HepG2 (cell line): ENCODE measurements around the gene NPBWR2. TPM values are rescaled to one million over a fixed set of nuclear protein-coding genes. Genes with fewer than 3 reads are reported as not detected.

Experiments used
- ATF6 ChIP-seq: sonication (generic); formaldehyde crosslinking; conservative IDR thresholded peaks from 2 replicates; pipeline ENCODE4 v1.4.0; 2020; ENCODE audit warnings: missing genetic modification reagents
- CENPBD1 ChIP-seq: sonication (generic); formaldehyde crosslinking; IDR thresholded peaks from 2 replicates; pipeline ENCODE4 v1.8.0; 2022; ENCODE audit warnings: missing genetic modification reagents, low read depth, mild to moderate bottlenecking, borderline replicate concordance
- DMAP1 ChIP-seq: IDR thresholded peaks from 2 replicates; pipeline ENCODE4 v1.6.1; 2016
- DR1 ChIP-seq: sonication (generic); formaldehyde crosslinking; IDR thresholded peaks from 2 replicates; pipeline ENCODE4 v1.8.0; 2021; ENCODE audit warnings: mild to moderate bottlenecking, missing genetic modification reagents, inconsistent platforms
- GMEB1 ChIP-seq: sonication (generic); formaldehyde crosslinking; IDR thresholded peaks from 2 replicates; pipeline ENCODE4 v1.5.1; 2020; ENCODE audit warnings: missing genetic modification reagents, mild to moderate bottlenecking, borderline replicate concordance
- HHEX ChIP-seq: IDR thresholded peaks from 2 replicates; pipeline ENCODE4 v1.6.1; 2016; ENCODE audit warnings: control low read depth
- ISL2 ChIP-seq: sonication (generic); formaldehyde crosslinking; IDR thresholded peaks from 2 replicates; pipeline ENCODE4 v1.5.0; 2020; ENCODE audit warnings: missing genetic modification reagents
- MAZ ChIP-seq, 2 experiments: sonication (generic) in 1 of 2; formaldehyde crosslinking in 1 of 2; IDR thresholded peaks; 2 replicates each; pipeline versions ENCODE4 v1.5.0 to v1.6.1; 2012 to 2020; ENCODE audit warnings: low read depth in 2 of 2, mild to moderate bottlenecking in 2 of 2, borderline replicate concordance in 1 of 2, improper control_type of control experiment in 1 of 2, low read length in 1 of 2, missing genetic modification reagents in 1 of 2, moderate library complexity in 1 of 2
- PCBP2 ChIP-seq: fragments of 200-400 bp; formaldehyde crosslinking; optimal IDR thresholded peaks from 2 replicates; pipeline ENCODE3; 2018; ENCODE audit warnings: low read length, low read depth; ENCODE audit not compliant: poor library complexity, severe bottlenecking
- PHF5A ChIP-seq: IDR thresholded peaks from one replicate; pipeline ENCODE4 v1.6.1; 2018; ENCODE audit warnings: low read depth, missing genetic modification reagents; ENCODE audit not compliant: unreplicated experiment
- RARA ChIP-seq: IDR thresholded peaks from 2 replicates; pipeline ENCODE4 v1.6.1; 2016; ENCODE audit warnings: missing genetic modification reagents, missing compliant biosample characterization
- RXRB ChIP-seq: IDR thresholded peaks from 2 replicates; pipeline ENCODE4 v1.6.1; 2016; ENCODE audit warnings: borderline replicate concordance, missing genetic modification reagents, missing compliant biosample characterization
- SMYD3 ChIP-seq: sonication (generic); formaldehyde crosslinking; IDR thresholded peaks from 2 replicates; pipeline ENCODE4 v1.8.1; 2023; ENCODE audit warnings: mild to moderate bottlenecking, missing genetic modification reagents
- TERF1 ChIP-seq: sonication (generic); formaldehyde crosslinking; IDR thresholded peaks from 2 replicates; pipeline ENCODE4 v1.8.0; 2022; ENCODE audit warnings: mild to moderate bottlenecking, missing genetic modification reagents, moderate library complexity
- TOE1 ChIP-seq: sonication (generic); formaldehyde crosslinking; IDR thresholded peaks from 2 replicates; pipeline ENCODE4 v1.4.0; 2020; ENCODE audit warnings: mild to moderate bottlenecking, missing genetic modification reagents
- XRCC5 ChIP-seq: fragments of 200-400 bp; formaldehyde crosslinking; optimal IDR thresholded peaks from 2 replicates; pipeline ENCODE3; 2017; ENCODE audit warnings: mild to moderate bottlenecking, low read length
- ZBTB8A ChIP-seq: sonication (generic); formaldehyde crosslinking; IDR thresholded peaks from 2 replicates; pipeline ENCODE4 v1.4.0; 2020; ENCODE audit warnings: mild to moderate bottlenecking, low read depth, missing genetic modification reagents, borderline replicate concordance
- ZNF160 ChIP-seq: sonication (generic); formaldehyde crosslinking; IDR thresholded peaks from 2 replicates; pipeline ENCODE4 v1.8.0; 2022; ENCODE audit warnings: mild to moderate bottlenecking, inconsistent platforms, missing genetic modification reagents
- ZNF331 ChIP-seq: sonication (generic); formaldehyde crosslinking; IDR thresholded peaks from 2 replicates; pipeline ENCODE4 v1.4.0; 2020; ENCODE audit warnings: missing genetic modification reagents
- ZNF639 ChIP-seq: conservative IDR thresholded peaks from 2 replicates; pipeline ENCODE4 v1.6.1; 2018; ENCODE audit warnings: missing genetic modification reagents
- ZNF678 ChIP-seq: sonication (generic); formaldehyde crosslinking; IDR thresholded peaks from 2 replicates; pipeline ENCODE4 v1.4.0; 2020; ENCODE audit warnings: mild to moderate bottlenecking, missing genetic modification reagents
- ZSCAN9 ChIP-seq: IDR thresholded peaks from 2 replicates; pipeline ENCODE4 v1.6.1; 2016; ENCODE audit warnings: borderline replicate concordance
- polyA plus RNA-seq, 8 experiments: library from polyadenylated mRNA; depleted of rRNA in 3 of 8; stranded (reverse) in 7 of 8; unstranded in 1 of 8; fragments of >200 nt; fragmentation: Illumina TruSeq in 4 of 8; extraction: Trizol in 4 of 8; gene quantifications; 2 replicates each; pipeline versions ENCODE4 v1.2.1 to v1.2.3, GENCODE V29; 2011 to 2016; ENCODE audit warnings: low read depth in 4 of 8, missing spikeins in 1 of 8, mixed read lengths in 1 of 8; ENCODE audit not compliant: insufficient read depth in 1 of 8
- total RNA-seq, 5 experiments: library from RNA; depleted of rRNA; stranded (reverse); fragments of >200 nt; fragmentation: Illumina TruSeq; extraction: Trizol; gene quantifications; 2 replicates each; pipeline ENCODE4 v1.2.3, GENCODE V29; 2016; ENCODE audit warnings: low read depth in 1 of 5

The NPBWR2 gene
- total and polyA plus RNA-seq, 2 of the 13 experiments (the other 11 are each of a cell fraction or from before 2014, with no cell fraction given) = not detected

- no peak for TF ChIP-seq GMEB1 (CRISPR knock-in tag)
- no peak; the same call in 1 of the 2 replicates for TF ChIP-seq DR1 (CRISPR knock-in tag)
- peak; percentile 82 for TF ChIP-seq ZNF331 (CRISPR knock-in tag)
- TF ChIP-seq ZNF639 (CRISPR knock-in tag) = no peak
- TF ChIP-seq HHEX (CRISPR knock-in tag) = no peak
- TF ChIP-seq PHF5A = peak; percentile 10
- no peak for TF ChIP-seq ATF6
- TF ChIP-seq RXRB (CRISPR knock-in tag) = peak; percentile 61
- 0 out of 2 replicates have a peak, but pooled peaks have one; percentile 49 for TF ChIP-seq TOE1 (CRISPR knock-in tag)
- TF ChIP-seq ZSCAN9 (CRISPR knock-in tag) = peak; percentile 89
- peak; percentile 38 for TF ChIP-seq MAZ (IDR thresholded peaks at IDR 0.05; ENCODE audit: borderline replicate concordance, low read depth, low read length)
- no peak for TF ChIP-seq MAZ (CRISPR knock-in tag; IDR thresholded peaks at IDR 0.05; ENCODE audit: low read depth)
- no peak; the same call in 1 of the 2 replicates for TF ChIP-seq ISL2 (CRISPR knock-in tag)
- TF ChIP-seq ZBTB8A = no peak
- TF ChIP-seq PCBP2 = no peak
- TF ChIP-seq DMAP1 (CRISPR knock-in tag) = 0 out of 2 replicates have a peak, but pooled peaks have one; percentile 64
- TF ChIP-seq ZNF160 (CRISPR knock-in tag) = 0 out of 2 replicates have a peak, but pooled peaks have one; percentile 41
- no peak for TF ChIP-seq CENPBD1 (CRISPR knock-in tag)
- no peak; the same call in 1 of the 2 replicates for TF ChIP-seq ZNF678 (CRISPR knock-in tag)
- TF ChIP-seq XRCC5 = no peak
- TF ChIP-seq SMYD3 (CRISPR knock-in tag) = no peak
- TF ChIP-seq TERF1 = peak; percentile 94; the same call in 1 of the 2 replicates
- peak; percentile 70 for TF ChIP-seq RARA (CRISPR knock-in tag)
Observed at GRCh38 chr20:64055893-64056638, 51.3 kb downstream of the NPBWR2 start (continued).
